Activated T-helper 1 cell treated with Interleukin-2 at 50 U/mL for 16 hours (primary cell): Measurements from ENCODE around the gene PLXNA2.
A peak's percentile ranks its signal among the peaks of the same experiment; 100 is the strongest.

Experiments
- DNase-seq: peaks from one replicate; pipeline ENCODE4 v3.0.0-alpha.2; 2020; ENCODE audit warnings: low read depth

PLXNA2 gene, protein sequence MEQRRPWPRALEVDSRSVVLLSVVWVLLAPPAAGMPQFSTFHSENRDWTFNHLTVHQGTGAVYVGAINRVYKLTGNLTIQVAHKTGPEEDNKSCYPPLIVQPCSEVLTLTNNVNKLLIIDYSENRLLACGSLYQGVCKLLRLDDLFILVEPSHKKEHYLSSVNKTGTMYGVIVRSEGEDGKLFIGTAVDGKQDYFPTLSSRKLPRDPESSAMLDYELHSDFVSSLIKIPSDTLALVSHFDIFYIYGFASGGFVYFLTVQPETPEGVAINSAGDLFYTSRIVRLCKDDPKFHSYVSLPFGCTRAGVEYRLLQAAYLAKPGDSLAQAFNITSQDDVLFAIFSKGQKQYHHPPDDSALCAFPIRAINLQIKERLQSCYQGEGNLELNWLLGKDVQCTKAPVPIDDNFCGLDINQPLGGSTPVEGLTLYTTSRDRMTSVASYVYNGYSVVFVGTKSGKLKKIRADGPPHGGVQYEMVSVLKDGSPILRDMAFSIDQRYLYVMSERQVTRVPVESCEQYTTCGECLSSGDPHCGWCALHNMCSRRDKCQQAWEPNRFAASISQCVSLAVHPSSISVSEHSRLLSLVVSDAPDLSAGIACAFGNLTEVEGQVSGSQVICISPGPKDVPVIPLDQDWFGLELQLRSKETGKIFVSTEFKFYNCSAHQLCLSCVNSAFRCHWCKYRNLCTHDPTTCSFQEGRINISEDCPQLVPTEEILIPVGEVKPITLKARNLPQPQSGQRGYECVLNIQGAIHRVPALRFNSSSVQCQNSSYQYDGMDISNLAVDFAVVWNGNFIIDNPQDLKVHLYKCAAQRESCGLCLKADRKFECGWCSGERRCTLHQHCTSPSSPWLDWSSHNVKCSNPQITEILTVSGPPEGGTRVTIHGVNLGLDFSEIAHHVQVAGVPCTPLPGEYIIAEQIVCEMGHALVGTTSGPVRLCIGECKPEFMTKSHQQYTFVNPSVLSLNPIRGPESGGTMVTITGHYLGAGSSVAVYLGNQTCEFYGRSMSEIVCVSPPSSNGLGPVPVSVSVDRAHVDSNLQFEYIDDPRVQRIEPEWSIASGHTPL (N-terminal part only)

DNA sequence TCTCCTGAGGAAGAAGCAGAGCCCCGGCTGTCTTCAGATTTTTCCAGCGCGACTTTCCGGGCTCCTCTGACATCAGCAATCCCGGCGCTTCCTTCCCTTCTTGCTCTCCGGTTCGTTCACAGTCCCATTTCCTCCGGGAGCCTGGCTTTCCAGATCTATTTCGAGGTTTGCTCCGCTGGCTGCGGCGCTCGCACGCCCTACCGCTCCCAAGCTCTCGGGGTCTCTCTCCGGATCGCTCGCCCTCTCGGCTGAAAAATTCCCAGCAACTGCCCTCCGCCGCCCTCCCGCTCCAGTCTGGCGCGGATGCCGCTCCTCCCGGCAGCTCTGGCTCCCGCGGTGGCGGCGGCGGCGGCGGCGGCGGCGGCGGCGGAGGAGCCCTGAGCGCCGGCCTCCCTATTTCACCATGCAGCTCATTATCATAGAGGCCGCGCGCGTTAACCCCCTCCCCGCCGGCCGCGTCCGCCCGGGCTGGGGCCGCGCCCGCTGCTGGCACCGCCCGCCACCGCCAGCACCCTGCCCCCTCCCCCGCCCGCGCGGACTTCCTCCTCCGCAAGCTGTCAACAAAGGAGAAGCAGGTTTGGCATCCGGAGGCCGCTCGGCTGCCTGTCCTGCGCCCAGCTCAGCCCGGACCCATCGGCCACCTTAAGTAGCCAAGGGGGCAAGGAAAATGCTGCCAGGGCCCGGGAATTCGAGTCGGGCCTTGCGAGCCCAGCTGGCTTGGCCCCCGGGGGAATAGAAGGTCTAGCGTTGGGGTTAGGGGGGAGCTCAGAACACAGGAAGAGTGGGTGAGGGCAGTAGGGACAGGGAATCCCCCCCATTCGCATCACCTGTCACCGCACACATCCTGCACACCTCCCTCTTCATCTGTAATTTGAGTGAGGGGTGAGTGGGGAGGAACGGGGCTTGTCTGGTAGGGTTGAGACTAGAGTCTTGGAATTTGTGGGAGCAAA is at the start of gene PLXNA2:
PLXNA2 (minus strand) TSS at position 418 of the 950 bp plus-strand sequence. CDS start 26,462 bp downstream, outside the sequence.
- peak; percentile 58 for DNase-seq

DNA sequence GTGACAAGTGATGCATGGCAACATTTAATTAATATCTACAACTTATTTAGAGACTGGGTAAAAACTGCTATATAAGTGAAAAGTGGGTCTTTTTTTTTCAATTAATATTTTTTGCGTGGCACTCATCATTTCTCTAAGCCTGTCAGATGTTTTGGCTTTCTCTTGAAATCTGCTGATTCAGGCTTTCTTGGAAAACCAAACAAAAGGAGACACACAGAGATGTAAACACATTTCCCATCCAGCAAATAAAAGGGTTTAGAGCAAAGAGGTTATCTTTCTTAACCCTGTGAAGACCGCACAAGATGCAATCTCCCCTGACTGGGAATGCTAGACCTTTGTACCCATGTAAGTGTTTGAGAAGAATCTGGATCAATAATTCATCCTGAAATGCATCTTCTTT is 48.7 kb upstream of the PLXNA2 start:
- DNase-seq = no peak

- DNase-seq = no peak
Observed at GRCh38 chr1:208291923-208292711, 47.9 kb upstream of the PLXNA2 start.

DNA sequence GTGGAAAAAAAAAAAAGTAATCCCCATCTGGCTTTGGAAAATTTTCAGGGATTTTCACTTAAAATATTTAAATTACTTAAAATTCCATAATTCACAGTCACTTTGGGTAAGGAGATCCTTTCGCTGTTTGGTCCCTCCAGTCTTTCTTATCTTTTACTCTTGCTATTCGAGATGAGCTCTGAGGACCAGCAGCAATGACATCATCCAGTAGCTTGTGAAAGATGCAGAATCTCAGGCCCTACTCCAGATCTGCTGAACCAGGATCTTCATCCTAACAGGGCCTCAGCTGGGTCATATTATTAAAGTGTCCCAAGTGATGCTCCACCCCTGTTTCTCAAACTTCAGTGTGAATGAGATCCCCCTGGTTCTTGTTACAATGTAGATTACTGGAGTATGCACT is 46.9 kb upstream of the PLXNA2 start:
- DNase-seq = no peak

DNA sequence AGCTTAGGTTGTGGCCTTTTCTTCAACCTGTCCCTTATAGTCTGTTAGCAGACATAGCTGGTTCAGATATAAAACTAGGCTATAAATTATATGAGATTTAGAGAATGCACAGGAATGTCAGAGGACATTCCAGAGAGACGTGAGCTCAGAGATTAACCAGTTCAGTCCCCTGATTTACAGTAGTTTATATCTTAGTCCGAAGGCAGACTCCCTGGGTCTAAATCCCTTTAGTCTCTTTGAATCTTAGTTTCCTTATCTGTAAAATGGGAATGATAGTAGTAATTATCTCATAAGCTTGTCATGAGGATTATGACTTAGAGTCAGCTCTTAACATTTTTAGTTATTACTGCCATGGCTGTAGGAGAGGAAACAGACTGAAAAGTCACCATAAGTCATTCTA is 45.5 kb upstream of the PLXNA2 start:
- DNase-seq = no peak

GRCh38 chr1:208288495-208288894 is 44.3 kb upstream of the PLXNA2 start:
- DNase-seq = no peak

GRCh38 chr1:208280681-208281450 is 36.7 kb upstream of the PLXNA2 start:
- no peak for DNase-seq

- DNase-seq = no peak
Observed at GRCh38 chr1:208279826-208280588, 35.8 kb upstream of the PLXNA2 start.

GRCh38 chr1:208278638-208279037 is 34.5 kb upstream of the PLXNA2 start:
- no peak for DNase-seq

GRCh38 chr1:208276757-208277435 is 32.7 kb upstream of the PLXNA2 start:
- DNase-seq = no peak

DNA sequence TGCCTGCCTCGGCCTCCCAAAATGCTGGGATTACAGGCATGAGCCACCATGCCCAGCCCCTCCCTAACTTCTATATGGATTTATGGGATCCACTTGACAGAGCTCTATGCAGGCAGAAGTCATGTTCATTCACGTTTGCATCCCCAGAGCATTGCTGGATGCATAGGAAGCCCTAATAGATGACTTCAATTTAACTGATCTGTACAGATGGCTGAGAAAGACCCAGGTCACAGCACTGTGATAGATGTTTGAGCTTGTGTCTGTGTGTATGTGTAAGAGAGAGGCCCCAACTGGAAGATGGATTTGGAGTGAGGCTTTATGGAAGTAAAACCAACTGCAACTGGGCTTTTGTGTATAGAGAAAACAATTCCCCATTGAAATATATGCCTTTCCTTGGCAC is 30.9 kb upstream of the PLXNA2 start:
- no peak for DNase-seq

DNA sequence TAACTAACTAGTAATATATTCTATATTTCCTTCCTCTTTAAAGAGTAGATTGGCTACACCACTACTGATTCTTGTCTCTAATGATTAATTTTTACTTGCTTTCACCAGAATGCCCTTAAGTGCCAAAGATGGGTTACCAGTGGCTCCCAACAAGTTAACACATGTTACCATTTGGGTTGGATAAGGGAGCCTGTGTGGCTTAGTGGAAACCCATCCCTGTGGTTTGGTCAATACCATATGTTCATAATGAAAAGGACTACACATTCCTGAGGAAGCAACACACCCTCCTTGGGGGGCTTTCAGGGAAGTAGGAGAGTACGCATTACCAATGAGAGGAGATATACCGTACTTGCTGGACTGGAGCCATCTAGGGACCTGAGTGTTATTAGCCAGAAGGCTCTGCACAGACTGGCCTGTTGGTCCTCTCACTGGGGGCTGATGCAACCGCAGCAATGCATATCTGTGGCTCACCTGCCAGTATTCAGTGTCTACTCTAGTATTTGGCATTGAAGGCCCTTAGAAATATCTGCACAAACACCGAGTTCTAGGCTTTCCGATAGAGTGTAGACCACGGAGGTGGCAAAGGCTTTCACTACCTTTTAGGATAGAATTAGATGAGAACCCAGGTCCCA is 29.3 kb upstream of the PLXNA2 start:
- DNase-seq = no peak

DNA sequence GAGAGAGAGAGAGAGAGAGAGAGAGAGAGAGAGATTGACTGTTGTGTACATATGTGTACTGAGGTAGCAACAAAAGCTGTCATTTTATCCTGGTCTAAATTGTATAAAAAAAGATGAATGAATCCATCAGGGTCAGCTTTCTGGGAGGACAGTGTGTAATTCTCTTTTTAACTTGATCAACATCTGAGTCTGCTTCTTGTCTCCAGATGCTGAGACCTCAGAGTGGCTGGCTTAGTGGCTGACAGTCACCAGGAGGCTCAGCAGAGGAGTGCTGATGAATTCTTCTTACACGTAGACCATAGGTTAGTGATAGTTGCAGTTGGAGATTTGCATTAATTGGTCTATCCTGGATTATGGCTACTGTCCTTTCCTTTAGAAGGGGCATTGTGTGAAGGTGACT is 28.5 kb upstream of the PLXNA2 start:
- no peak for DNase-seq

DNA sequence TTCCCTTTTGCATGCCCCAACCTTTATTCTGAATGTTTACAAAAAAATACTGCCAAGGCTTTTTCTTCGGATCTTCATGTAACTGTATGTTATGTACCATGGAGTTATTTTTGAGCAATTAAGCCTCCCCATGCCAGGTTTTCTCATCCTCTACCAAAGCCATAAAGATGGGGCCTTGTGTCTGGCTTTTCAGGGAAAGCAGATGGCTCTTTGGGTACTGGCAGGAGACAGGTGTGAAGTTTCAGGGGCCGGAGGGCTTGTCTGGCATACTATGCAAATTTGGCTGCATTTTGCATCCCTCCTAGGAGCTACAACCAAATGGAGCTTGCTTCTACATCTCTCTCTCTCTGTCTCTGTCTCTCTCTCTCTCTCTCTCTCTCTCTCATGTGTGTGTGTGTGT is 28.1 kb upstream of the PLXNA2 start:
- DNase-seq = no peak

GRCh38 chr1:208271236-208271635 is 27.1 kb upstream of the PLXNA2 start:
- no peak for DNase-seq

- DNase-seq = no peak
Observed at GRCh38 chr1:208270651-208271141, 26.5 kb upstream of the PLXNA2 start.

DNA sequence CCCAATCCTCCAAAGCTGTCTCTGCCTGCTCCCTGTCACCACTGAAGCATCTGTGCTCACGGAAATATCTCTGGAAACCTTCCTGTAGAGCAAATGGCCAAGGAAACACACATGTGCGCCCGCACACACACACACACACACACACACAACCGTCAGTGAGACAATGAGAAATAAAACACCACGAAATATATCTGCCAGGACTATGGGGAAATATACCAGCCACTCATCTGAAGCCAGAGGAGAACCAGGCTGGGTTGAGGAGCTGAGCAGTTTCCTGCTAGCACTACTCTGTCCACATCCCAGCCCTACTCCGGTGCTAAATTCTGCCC is 25.1 kb upstream of the PLXNA2 start:
- no peak for DNase-seq
